Skeletal muscle satellite cell (primary cell): ENCODE data around the gene OMP.
"Not testable (repeated sequence)": the region's sequence is repeated elsewhere in the genome, so short reads cannot be mapped to it uniquely, and the experiment has no call there.

Experiments used
- H3K27me3 ChIP-seq: 2 replicates; pipeline ENCODE4 v1.7.0; 2013; ENCODE audit warnings: low read length; ENCODE audit not compliant: control insufficient read depth, insufficient read depth
- H3K36me3 ChIP-seq: 2 replicates; pipeline ENCODE4 v1.7.0; 2013; ENCODE audit warnings: mild to moderate bottlenecking, control low read depth, low read length; ENCODE audit not compliant: insufficient read depth
- H3K4me1 ChIP-seq: 2 replicates; pipeline ENCODE4 v1.7.0; 2013; ENCODE audit warnings: low read length; ENCODE audit not compliant: control insufficient read depth, insufficient read depth
- H3K4me2 ChIP-seq: 2 replicates; pipeline ENCODE4 v1.7.0; 2013; ENCODE audit warnings: mild to moderate bottlenecking, low read length
- H3K4me3 ChIP-seq: 2 replicates; pipeline ENCODE4 v1.7.0; 2013; ENCODE audit warnings: low read length
- H3K9ac ChIP-seq: 2 replicates; pipeline ENCODE4 v1.7.0; 2013; ENCODE audit warnings: mild to moderate bottlenecking, low read depth, low read length, moderate library complexity
- H3K9me3 ChIP-seq: replicated peaks from 2 replicates; pipeline ENCODE4 v1.7.0; 2013; ENCODE audit warnings: mild to moderate bottlenecking, control low read depth, low read length

Gene OMP

GRCh38 chr11:77090373-77091111 is 12.1 kb upstream of the OMP start:
- H3K4me1 ChIP-seq: no peaks in the 10 kb centered on the region

GRCh38 chr11:77091146-77091940 is 11.3 kb upstream of the OMP start:
- H3K27me3 ChIP-seq: no peaks in the 10 kb centered on the region
- H3K4me3 ChIP-seq: no peak overlapping the region
- H3K4me1 ChIP-seq: no peaks in the 10 kb centered on the region
- H3K4me2 ChIP-seq: no peak overlapping the region
- H3K36me3 ChIP-seq: peaks cover 28% of the 10 kb centered on the region
- H3K9ac ChIP-seq: no peak overlapping the region
- no peaks in the 10 kb centered on the region for H3K9me3 ChIP-seq

More at GRCh38 chr11:77090373-77091111, 12.1 kb upstream of the OMP start:
- Histone ChIP-seq H3K27me3 (no peaks in the 10 kb centered on the region), H3K4me2 (no peak overlapping the region), H3K4me3 (no peak overlapping the region), H3K36me3 (peaks cover 34% of the 10 kb centered on the region), H3K9me3 (no peaks in the 10 kb centered on the region), H3K9ac (no peak overlapping the region)

- Histone ChIP-seq H3K4me2 (no peak overlapping the region), H3K4me1 (no peaks in the 10 kb centered on the region)
Observed at GRCh38 chr11:77092382-77092781, 10.3 kb upstream of the OMP start.

GRCh38 chr11:77093056-77093891 is 9.4 kb upstream of the OMP start:
- no peaks in the 10 kb centered on the region for H3K4me1 ChIP-seq
- H3K9ac ChIP-seq: no peak overlapping the region
- H3K36me3 ChIP-seq: peaks cover 20% of the 10 kb centered on the region
- no peak overlapping the region for H3K4me2 ChIP-seq
- no peaks in the 10 kb centered on the region for H3K9me3 ChIP-seq
- H3K27me3 ChIP-seq: no peaks in the 10 kb centered on the region
- no peak overlapping the region for H3K4me3 ChIP-seq

More at GRCh38 chr11:77092382-77092781, 10.3 kb upstream of the OMP start:
- no peaks in the 10 kb centered on the region for H3K27me3 ChIP-seq
- H3K9me3 ChIP-seq: no peaks in the 10 kb centered on the region
- H3K4me3 ChIP-seq: no peak overlapping the region
- H3K9ac ChIP-seq: no peak overlapping the region
- peaks cover 22% of the 10 kb centered on the region for H3K36me3 ChIP-seq

- no peak overlapping the region for H3K4me3 ChIP-seq
- no peak overlapping the region for H3K4me2 ChIP-seq
- H3K36me3 ChIP-seq: peaks cover 18% of the 10 kb centered on the region
- H3K9me3 ChIP-seq: no peaks in the 10 kb centered on the region
- no peaks in the 10 kb centered on the region for H3K27me3 ChIP-seq
- H3K9ac ChIP-seq: no peak overlapping the region
- H3K4me1 ChIP-seq: no peaks in the 10 kb centered on the region
Observed at GRCh38 chr11:77093987-77094840, 8.4 kb upstream of the OMP start.

- Histone ChIP-seq H3K27me3 (no peaks in the 10 kb centered on the region), H3K9me3 (no peaks in the 10 kb centered on the region), H3K4me3 (no peak overlapping the region), H3K4me2 (no peak overlapping the region), H3K36me3 (peaks cover 16% of the 10 kb centered on the region), H3K9ac (no peak overlapping the region), H3K4me1 (no peaks in the 10 kb centered on the region)
Observed at GRCh38 chr11:77094841-77095365, 7.7 kb upstream of the OMP start.

- Histone ChIP-seq H3K4me2 (no peak overlapping the region), H3K36me3 (peaks cover 12% of the 10 kb centered on the region), H3K4me1 (no peaks in the 10 kb centered on the region), H3K27me3 (no peaks in the 10 kb centered on the region), H3K9me3 (no peaks in the 10 kb centered on the region), H3K9ac (no peak overlapping the region), H3K4me3 (no peak overlapping the region)
Observed at GRCh38 chr11:77095551-77096490, 6.8 kb upstream of the OMP start.

GRCh38 chr11:77096591-77097019 is 6.0 kb upstream of the OMP start:
- Histone ChIP-seq H3K4me2 (no peak overlapping the region), H3K4me1 (no peaks in the 10 kb centered on the region), H3K9me3 (no peaks in the 10 kb centered on the region), H3K4me3 (no peak overlapping the region), H3K36me3 (peaks cover 12% of the 10 kb centered on the region), H3K27me3 (no peaks in the 10 kb centered on the region), H3K9ac (no peak overlapping the region)

GRCh38 chr11:77097180-77097579 is 5.5 kb upstream of the OMP start:
- H3K36me3 ChIP-seq: peaks cover 12% of the 10 kb centered on the region
- H3K4me1 ChIP-seq, H3K4me2 ChIP-seq, H3K9ac ChIP-seq, H3K27me3 ChIP-seq, H3K4me3 ChIP-seq, H3K9me3 ChIP-seq: not testable (repeated sequence)
